Measurements from ENCODE around the gene APLP2.

Gene APLP2

DNA sequence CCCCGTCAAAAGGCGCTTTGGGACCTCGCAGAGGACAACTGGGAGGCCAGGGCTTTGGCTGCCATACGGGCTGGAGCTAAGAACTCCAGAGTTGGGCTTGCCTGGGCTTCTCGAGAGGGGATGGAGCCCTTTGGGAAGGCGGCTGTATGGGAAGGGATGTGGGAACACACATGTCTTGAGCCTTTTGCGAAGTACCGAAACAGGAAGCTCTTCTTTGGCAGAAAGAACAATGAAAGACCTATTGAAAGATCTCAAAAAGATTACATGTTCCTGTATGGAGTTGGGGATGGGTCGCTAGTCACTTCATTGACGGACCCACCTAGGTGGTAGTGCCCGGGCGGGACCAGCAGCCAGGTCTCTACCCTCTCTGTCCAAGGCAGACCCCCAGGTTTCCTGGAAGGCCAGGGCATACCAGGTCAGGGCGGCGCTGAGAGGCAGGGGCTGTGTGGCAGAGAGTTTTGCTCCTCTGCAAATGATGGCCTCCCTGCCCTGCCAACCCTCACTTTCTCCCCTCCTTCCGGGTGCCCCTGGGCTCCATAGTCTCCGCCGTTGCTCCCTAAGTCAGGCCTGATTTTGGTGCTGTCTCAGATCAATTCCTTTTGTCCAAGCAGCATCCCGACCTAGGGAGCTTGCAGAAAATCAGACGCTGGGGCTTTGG is 90.9 kb downstream of the APLP2 start:
- Histone ChIP-seq H3K4me1 (ENCODE audit: control insufficient read depth, insufficient read depth, low read length) (peaks cover 38% of the 10 kb centered on the region), H3K9ac (ENCODE audit: low read length) (no peak overlapping the region), H3K36me3 (ENCODE audit: control insufficient read depth, insufficient read depth, low read length) (no peaks in the 10 kb centered on the region), H3K27ac (ENCODE audit: low read depth, low read length) (no peak overlapping the region), H3K4me3 (ENCODE audit: low read depth, low read length) (peak overlapping the region; percentile 58), H3K27me3 (ENCODE audit: control insufficient read depth, insufficient read depth, low read length) (peaks cover 60% of the 10 kb centered on the region), H3K9me3 (ENCODE audit: control insufficient read depth, insufficient read depth, low read depth, low read length) (no peaks in the 10 kb centered on the region)

- Histone ChIP-seq H3K27ac (ENCODE audit: low read depth, low read length) (no peak overlapping the region), H3K27me3 (ENCODE audit: control insufficient read depth, insufficient read depth, low read length) (peaks cover 68% of the 10 kb centered on the region), H3K9ac (ENCODE audit: low read length) (no peak overlapping the region), H3K4me1 (ENCODE audit: control insufficient read depth, insufficient read depth, low read length) (peaks cover 35% of the 10 kb centered on the region), H3K9me3 (ENCODE audit: control insufficient read depth, insufficient read depth, low read depth, low read length) (no peaks in the 10 kb centered on the region), H3K4me3 (ENCODE audit: low read depth, low read length) (no peak overlapping the region; the same call in 1 of the 2 replicates), H3K36me3 (ENCODE audit: control insufficient read depth, insufficient read depth, low read length) (no peaks in the 10 kb centered on the region)
Measured at GRCh38 chr11:130161441-130162145, 91.9 kb downstream of the APLP2 start.

- Histone ChIP-seq H3K27ac (ENCODE audit: low read depth, low read length) (no peak overlapping the region), H3K27me3 (ENCODE audit: control insufficient read depth, insufficient read depth, low read length) (peaks cover 61% of the 10 kb centered on the region), H3K4me3 (ENCODE audit: low read depth, low read length) (no peak overlapping the region), H3K9ac (ENCODE audit: low read length) (no peak overlapping the region), H3K9me3 (ENCODE audit: control insufficient read depth, insufficient read depth, low read depth, low read length) (no peaks in the 10 kb centered on the region), H3K4me1 (ENCODE audit: control insufficient read depth, insufficient read depth, low read length) (peaks cover 30% of the 10 kb centered on the region), H3K36me3 (ENCODE audit: control insufficient read depth, insufficient read depth, low read length) (no peaks in the 10 kb centered on the region)
Measured at GRCh38 chr11:130162733-130163132, 93.0 kb downstream of the APLP2 start.

GRCh38 chr11:130163346-130164220 is 93.9 kb downstream of the APLP2 start:
- peaks cover 30% of the 10 kb centered on the region for H3K4me1 ChIP-seq (ENCODE audit: control insufficient read depth, insufficient read depth, low read length)
- no peaks in the 10 kb centered on the region for H3K36me3 ChIP-seq (ENCODE audit: control insufficient read depth, insufficient read depth, low read length)
- peaks cover 61% of the 10 kb centered on the region for H3K27me3 ChIP-seq (ENCODE audit: control insufficient read depth, insufficient read depth, low read length)
- H3K9me3 ChIP-seq (ENCODE audit: control insufficient read depth, insufficient read depth, low read depth, low read length) = no peaks in the 10 kb centered on the region
- no peak overlapping the region for H3K27ac ChIP-seq (ENCODE audit: low read depth, low read length)
- peak overlapping the region; percentile 17; the same call in 1 of the 2 replicates for H3K4me3 ChIP-seq (ENCODE audit: low read depth, low read length)
- no peak overlapping the region for H3K9ac ChIP-seq (ENCODE audit: low read length)

DNA sequence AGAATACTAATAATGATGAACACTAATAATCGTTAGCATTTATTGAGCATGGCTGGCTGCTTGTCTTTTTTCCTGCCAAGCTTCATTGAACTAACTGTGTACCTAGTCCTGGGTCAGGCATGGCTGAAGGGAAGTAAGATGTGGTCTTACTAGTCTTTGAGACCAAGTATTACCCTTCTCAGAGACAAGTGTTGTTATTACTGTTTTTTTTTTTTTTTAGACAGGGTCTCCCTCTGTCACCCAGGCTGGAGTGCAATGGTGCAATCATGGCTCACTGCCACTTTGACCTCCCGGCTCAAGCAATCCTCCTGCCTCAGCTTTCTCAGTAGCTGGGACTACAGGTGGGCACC is 94.5 kb downstream of the APLP2 start:
- no peak overlapping the region for H3K9ac ChIP-seq (ENCODE audit: low read length)
- H3K9me3 ChIP-seq (ENCODE audit: control insufficient read depth, insufficient read depth, low read depth, low read length) = no peaks in the 10 kb centered on the region
- H3K36me3 ChIP-seq (ENCODE audit: control insufficient read depth, insufficient read depth, low read length) = no peaks in the 10 kb centered on the region
- no peak overlapping the region for H3K27ac ChIP-seq (ENCODE audit: low read depth, low read length)
- H3K4me3 ChIP-seq (ENCODE audit: low read depth, low read length) = no peak overlapping the region
- H3K4me1 ChIP-seq (ENCODE audit: control insufficient read depth, insufficient read depth, low read length) = peaks cover 24% of the 10 kb centered on the region
- peaks cover 58% of the 10 kb centered on the region for H3K27me3 ChIP-seq (ENCODE audit: control insufficient read depth, insufficient read depth, low read length)

GRCh38 chr11:130165601-130166456 is 96.1 kb downstream of the APLP2 start:
- no peaks in the 10 kb centered on the region for H3K9me3 ChIP-seq (ENCODE audit: control insufficient read depth, insufficient read depth, low read depth, low read length)
- H3K4me1 ChIP-seq (ENCODE audit: control insufficient read depth, insufficient read depth, low read length) = peaks cover 17% of the 10 kb centered on the region
- no peak overlapping the region for H3K27ac ChIP-seq (ENCODE audit: low read depth, low read length)
- H3K36me3 ChIP-seq (ENCODE audit: control insufficient read depth, insufficient read depth, low read length) = no peaks in the 10 kb centered on the region
- peaks cover 58% of the 10 kb centered on the region for H3K27me3 ChIP-seq (ENCODE audit: control insufficient read depth, insufficient read depth, low read length)
- H3K4me3 ChIP-seq (ENCODE audit: low read depth, low read length) = no peak overlapping the region
- no peak overlapping the region for H3K9ac ChIP-seq (ENCODE audit: low read length)

DNA sequence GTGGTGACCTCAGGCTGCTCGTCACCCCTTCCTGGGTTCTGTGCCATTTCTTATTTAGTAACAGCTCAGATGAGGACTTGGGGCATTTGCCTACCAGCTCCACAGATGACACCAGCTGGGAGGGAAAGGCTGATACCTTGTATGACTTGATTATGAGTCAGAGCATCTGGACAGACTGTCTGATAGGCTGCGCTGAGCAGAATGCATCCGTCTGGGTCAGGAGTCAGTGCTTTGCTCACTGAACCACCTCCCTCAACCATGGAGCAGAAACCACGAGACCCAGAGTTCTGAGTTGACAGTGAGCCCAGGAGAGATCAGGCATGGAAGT is 96.7 kb downstream of the APLP2 start:
- H3K4me3 ChIP-seq (ENCODE audit: low read depth, low read length) = no peak overlapping the region
- peaks cover 11% of the 10 kb centered on the region for H3K4me1 ChIP-seq (ENCODE audit: control insufficient read depth, insufficient read depth, low read length)
- no peaks in the 10 kb centered on the region for H3K9me3 ChIP-seq (ENCODE audit: control insufficient read depth, insufficient read depth, low read depth, low read length)
- H3K27me3 ChIP-seq (ENCODE audit: control insufficient read depth, insufficient read depth, low read length) = peaks cover 58% of the 10 kb centered on the region
- H3K9ac ChIP-seq (ENCODE audit: low read length) = no peak overlapping the region
- H3K27ac ChIP-seq (ENCODE audit: low read depth, low read length) = no peak overlapping the region
- no peaks in the 10 kb centered on the region for H3K36me3 ChIP-seq (ENCODE audit: control insufficient read depth, insufficient read depth, low read length)

DNA sequence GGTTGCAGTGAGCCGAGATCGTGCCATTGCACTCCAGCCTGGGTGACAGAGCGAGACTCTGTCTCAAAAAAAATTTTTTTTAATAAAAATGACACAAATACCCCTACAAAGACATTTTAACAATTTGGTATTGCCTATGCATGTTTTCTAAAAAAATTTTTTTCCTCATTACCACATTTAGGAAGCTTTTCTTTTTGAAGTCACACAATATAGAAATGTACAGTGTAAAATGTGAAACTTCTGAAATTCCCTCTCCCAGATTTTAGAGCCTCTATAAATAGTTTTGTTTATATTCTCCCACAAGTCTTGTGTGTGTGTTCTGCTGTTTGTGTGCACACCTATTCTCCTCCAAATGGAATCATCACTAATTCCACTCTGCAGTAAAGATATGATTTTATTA is 97.5 kb downstream of the APLP2 start:
- H3K4me1 ChIP-seq (ENCODE audit: control insufficient read depth, insufficient read depth, low read length) = peaks cover 5% of the 10 kb centered on the region; the same call in 1 of the 2 replicates
- H3K27me3 ChIP-seq (ENCODE audit: control insufficient read depth, insufficient read depth, low read length) = peaks cover 56% of the 10 kb centered on the region
- no peaks in the 10 kb centered on the region for H3K9me3 ChIP-seq (ENCODE audit: control insufficient read depth, insufficient read depth, low read depth, low read length)
- H3K9ac ChIP-seq (ENCODE audit: low read length) = no peak overlapping the region
- no peak overlapping the region for H3K4me3 ChIP-seq (ENCODE audit: low read depth, low read length)
- H3K27ac ChIP-seq (ENCODE audit: low read depth, low read length) = no peak overlapping the region
- no peaks in the 10 kb centered on the region for H3K36me3 ChIP-seq (ENCODE audit: control insufficient read depth, insufficient read depth, low read length)

GRCh38 chr11:130168105-130168504 is 98.4 kb downstream of the APLP2 start:
- no peaks in the 10 kb centered on the region for H3K36me3 ChIP-seq (ENCODE audit: control insufficient read depth, insufficient read depth, low read length)
- no peak overlapping the region for H3K27ac ChIP-seq (ENCODE audit: low read depth, low read length)
- H3K9ac ChIP-seq (ENCODE audit: low read length) = no peak overlapping the region
- peaks cover 5% of the 10 kb centered on the region; the same call in 1 of the 2 replicates for H3K4me1 ChIP-seq (ENCODE audit: control insufficient read depth, insufficient read depth, low read length)
- H3K27me3 ChIP-seq (ENCODE audit: control insufficient read depth, insufficient read depth, low read length) = peaks cover 50% of the 10 kb centered on the region
- no peaks in the 10 kb centered on the region for H3K9me3 ChIP-seq (ENCODE audit: control insufficient read depth, insufficient read depth, low read depth, low read length)
- no peak overlapping the region for H3K4me3 ChIP-seq (ENCODE audit: low read depth, low read length)

GRCh38 chr11:130170345-130170744 is 100.7 kb downstream of the APLP2 start:
- no peak overlapping the region for H3K4me3 ChIP-seq (ENCODE audit: low read depth, low read length)
- no peaks in the 10 kb centered on the region for H3K4me1 ChIP-seq (ENCODE audit: control insufficient read depth, insufficient read depth, low read length)
- peaks cover 50% of the 10 kb centered on the region for H3K27me3 ChIP-seq (ENCODE audit: control insufficient read depth, insufficient read depth, low read length)
- H3K27ac ChIP-seq (ENCODE audit: low read depth, low read length) = no peak overlapping the region
- H3K9me3 ChIP-seq (ENCODE audit: control insufficient read depth, insufficient read depth, low read depth, low read length) = peaks cover 7% of the 10 kb centered on the region; the same call in 1 of the 2 replicates
- H3K9ac ChIP-seq (ENCODE audit: low read length) = no peak overlapping the region
- no peaks in the 10 kb centered on the region for H3K36me3 ChIP-seq (ENCODE audit: control insufficient read depth, insufficient read depth, low read length)
